ENCODE data around the gene RFX2.

The RFX2 gene

DNA sequence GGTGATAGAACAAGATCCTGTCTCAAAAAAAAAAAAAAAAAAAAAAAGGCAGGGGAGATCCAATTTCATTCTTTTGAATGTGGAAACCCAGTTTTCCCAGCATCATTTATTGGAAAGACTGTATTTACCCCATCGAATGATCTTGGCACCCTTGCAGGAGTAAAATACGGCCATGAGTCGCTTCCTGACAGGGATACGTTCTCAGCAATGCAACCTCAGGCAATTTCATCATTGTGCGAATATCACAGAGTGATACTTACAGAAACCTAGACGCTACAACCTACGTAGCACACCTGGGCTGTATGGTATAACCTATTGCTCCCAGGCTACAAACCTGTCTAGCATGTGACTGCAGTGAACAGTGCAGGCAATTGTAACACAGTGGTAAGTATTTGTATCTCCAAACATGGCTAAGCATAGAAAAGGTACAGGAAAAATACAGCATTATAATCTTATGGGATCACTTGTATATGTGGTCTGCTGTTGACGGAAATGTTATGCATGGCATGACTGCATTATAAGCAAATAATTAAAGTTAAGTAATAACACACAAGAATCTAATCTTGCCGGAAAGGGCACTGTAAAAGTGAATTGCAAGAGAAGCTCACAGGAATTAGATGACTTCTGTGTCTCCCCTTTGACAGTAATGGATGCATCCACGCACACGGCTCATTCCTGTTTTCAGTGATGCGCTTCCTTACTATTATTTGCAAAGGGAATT is 24.1 kb downstream of the RFX2 start:
- no peak for TF ChIP-seq POU6F1 (CRISPR knock-in tag; IDR thresholded peaks at IDR 0.05; ENCODE audit: borderline replicate concordance, low read depth)
- no peak for TF ChIP-seq GLIS3 (CRISPR knock-in tag; IDR thresholded peaks at IDR 0.05)
- TF ChIP-seq BACH2 (CRISPR knock-in tag; IDR thresholded peaks at IDR 0.05; ENCODE audit: borderline replicate concordance): no peak
- TF ChIP-seq PPARA (CRISPR knock-in tag; IDR thresholded peaks at IDR 0.05; ENCODE audit: borderline replicate concordance): no peak
- TF ChIP-seq CSDC2 (CRISPR knock-in tag; IDR thresholded peaks at IDR 0.05): no peak
- TF ChIP-seq ISL1 (CRISPR knock-in tag; IDR thresholded peaks at IDR 0.05): no peak
- no peak for TF ChIP-seq ZNF565 (CRISPR knock-in tag; conservative IDR thresholded peaks at IDR 0.05; ENCODE audit: low read depth)
- TF ChIP-seq RARB (CRISPR knock-in tag; IDR thresholded peaks at IDR 0.05): no peak
- no peak for TF ChIP-seq ZNF8 (CRISPR knock-in tag; IDR thresholded peaks at IDR 0.05)
- TF ChIP-seq ZFP30 (CRISPR knock-in tag; IDR thresholded peaks at IDR 0.05): no peak
- TF ChIP-seq TCF4 (CRISPR knock-in tag; IDR thresholded peaks at IDR 0.05; ENCODE audit: borderline replicate concordance): no peak
- TF ChIP-seq, protein P1, sequence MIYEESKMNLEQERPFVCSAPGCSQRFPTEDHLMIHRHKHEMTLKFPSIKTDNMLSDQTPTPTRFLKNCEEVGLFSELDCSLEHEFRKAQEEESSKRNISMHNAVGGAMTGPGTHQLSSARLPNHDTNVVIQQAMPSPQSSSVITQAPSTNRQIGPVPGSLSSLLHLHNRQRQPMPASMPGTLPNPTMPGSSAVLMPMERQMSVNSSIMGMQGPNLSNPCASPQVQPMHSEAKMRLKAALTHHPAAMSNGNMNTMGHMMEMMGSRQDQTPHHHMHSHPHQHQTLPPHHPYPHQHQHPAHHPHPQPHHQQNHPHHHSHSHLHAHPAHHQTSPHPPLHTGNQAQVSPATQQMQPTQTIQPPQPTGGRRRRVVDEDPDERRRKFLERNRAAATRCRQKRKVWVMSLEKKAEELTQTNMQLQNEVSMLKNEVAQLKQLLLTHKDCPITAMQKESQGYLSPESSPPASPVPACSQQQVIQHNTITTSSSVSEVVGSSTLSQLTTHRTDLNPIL (CRISPR knock-in tag; IDR thresholded peaks at IDR 0.05; ENCODE audit: low read depth): no peak
- no peak for TF ChIP-seq ARNTL (CRISPR knock-in tag; IDR thresholded peaks at IDR 0.05; ENCODE audit: borderline replicate concordance, low read depth)
- TF ChIP-seq ESRRG (CRISPR knock-in tag; IDR thresholded peaks at IDR 0.05): no peak
- TF ChIP-seq, protein P2, sequence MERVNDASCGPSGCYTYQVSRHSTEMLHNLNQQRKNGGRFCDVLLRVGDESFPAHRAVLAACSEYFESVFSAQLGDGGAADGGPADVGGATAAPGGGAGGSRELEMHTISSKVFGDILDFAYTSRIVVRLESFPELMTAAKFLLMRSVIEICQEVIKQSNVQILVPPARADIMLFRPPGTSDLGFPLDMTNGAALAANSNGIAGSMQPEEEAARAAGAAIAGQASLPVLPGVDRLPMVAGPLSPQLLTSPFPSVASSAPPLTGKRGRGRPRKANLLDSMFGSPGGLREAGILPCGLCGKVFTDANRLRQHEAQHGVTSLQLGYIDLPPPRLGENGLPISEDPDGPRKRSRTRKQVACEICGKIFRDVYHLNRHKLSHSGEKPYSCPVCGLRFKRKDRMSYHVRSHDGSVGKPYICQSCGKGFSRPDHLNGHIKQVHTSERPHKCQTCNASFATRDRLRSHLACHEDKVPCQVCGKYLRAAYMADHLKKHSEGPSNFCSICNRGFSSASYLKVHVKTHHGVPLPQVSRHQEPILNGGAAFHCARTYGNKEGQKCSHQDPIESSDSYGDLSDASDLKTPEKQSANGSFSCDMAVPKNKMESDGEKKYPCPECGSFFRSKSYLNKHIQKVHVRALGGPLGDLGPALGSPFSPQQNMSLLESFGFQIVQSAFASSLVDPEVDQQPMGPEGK (CRISPR knock-in tag; IDR thresholded peaks at IDR 0.05; ENCODE audit: borderline replicate concordance): no peak
- TF ChIP-seq ZFP3 (CRISPR knock-in tag; IDR thresholded peaks at IDR 0.05): no peak
- TF ChIP-seq TOX (CRISPR knock-in tag; IDR thresholded peaks at IDR 0.05; ENCODE audit: borderline replicate concordance): no peak
- no peak for TF ChIP-seq OSR1 (CRISPR knock-in tag; IDR thresholded peaks at IDR 0.05)
- no peak for TF ChIP-seq SNAI2 (CRISPR knock-in tag; IDR thresholded peaks at IDR 0.05)
- peak; percentile 13; the same call in 2 of the 3 replicates for ATAC-seq

- TF ChIP-seq GLIS3 (CRISPR knock-in tag; IDR thresholded peaks at IDR 0.05) (no peak), ISL1 (CRISPR knock-in tag; IDR thresholded peaks at IDR 0.05) (no peak), ZNF565 (CRISPR knock-in tag; conservative IDR thresholded peaks at IDR 0.05; ENCODE audit: low read depth) (no peak), ZNF70 (CRISPR knock-in tag; IDR thresholded peaks at IDR 0.05) (no peak), TSHZ2 (CRISPR knock-in tag; IDR thresholded peaks at IDR 0.05) (no peak), SNAI2 (CRISPR knock-in tag; IDR thresholded peaks at IDR 0.05) (no peak), PPARA (CRISPR knock-in tag; IDR thresholded peaks at IDR 0.05; ENCODE audit: borderline replicate concordance) (no peak)
- TF ChIP-seq, protein P2 (CRISPR knock-in tag; IDR thresholded peaks at IDR 0.05; ENCODE audit: borderline replicate concordance): no peak
- TF ChIP-seq, protein P1 (CRISPR knock-in tag; IDR thresholded peaks at IDR 0.05; ENCODE audit: low read depth): no peak
- no peak for ATAC-seq
These were observed 25.5 kb downstream of the RFX2 start for GRCh38 chr19:6084821-6085220.
